ENCODE measurements around the gene TMEM255B.

TMEM255B gene

DNA sequence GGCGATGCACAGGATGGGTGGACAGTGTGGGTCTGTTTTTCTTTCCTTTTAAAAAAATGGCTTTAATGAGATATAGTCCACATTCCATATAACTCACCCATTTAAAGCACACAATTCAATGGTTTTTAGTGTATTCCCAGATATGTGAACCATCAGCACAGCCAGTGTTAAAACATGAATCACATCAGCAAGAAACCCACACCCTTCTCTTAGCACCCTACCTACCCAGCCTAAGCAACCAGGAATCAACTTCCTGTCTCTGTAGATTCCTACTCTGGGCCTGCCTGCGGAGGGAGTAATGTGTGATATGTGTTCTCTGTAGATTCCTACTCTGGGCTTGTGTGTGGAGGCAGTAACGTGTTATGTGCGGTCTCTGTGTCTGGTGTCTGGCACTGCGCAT is 11.9 kb downstream of the TMEM255B start:
- H3F3A ChIP-seq (ENCODE audit: low read depth) = no peaks in the 10 kb centered on the region
- H3K4me2 ChIP-seq (ENCODE audit: low read depth, low read length, poor library complexity, severe bottlenecking) = no peak overlapping the region
- H3K27me3 ChIP-seq (ENCODE audit: insufficient read depth, low read length, poor library complexity, severe bottlenecking) = no peaks in the 10 kb centered on the region
- no peak overlapping the region for H3K9ac ChIP-seq (ENCODE audit: low read depth, low read length, poor library complexity, severe bottlenecking)
- H4K20me1 ChIP-seq (ENCODE audit: insufficient read depth, low read length, poor library complexity, severe bottlenecking) = no peaks in the 10 kb centered on the region
- H2AFZ ChIP-seq (ENCODE audit: low read length) = no peak overlapping the region
- H3K9me3 ChIP-seq (ENCODE audit: insufficient read depth, low read depth, low read length) = no peaks in the 10 kb centered on the region
- no peaks in the 10 kb centered on the region for H3K9me2 ChIP-seq (replicated peaks; ENCODE audit: low read depth, low read length)
- H3K79me2 ChIP-seq (ENCODE audit: insufficient read depth, low read length) = no peaks in the 10 kb centered on the region
- no peak for TF ChIP-seq EZH2phosphoT487 (IDR thresholded peaks at IDR 0.05; ENCODE audit: borderline replicate concordance)
- TF ChIP-seq, protein P1, sequence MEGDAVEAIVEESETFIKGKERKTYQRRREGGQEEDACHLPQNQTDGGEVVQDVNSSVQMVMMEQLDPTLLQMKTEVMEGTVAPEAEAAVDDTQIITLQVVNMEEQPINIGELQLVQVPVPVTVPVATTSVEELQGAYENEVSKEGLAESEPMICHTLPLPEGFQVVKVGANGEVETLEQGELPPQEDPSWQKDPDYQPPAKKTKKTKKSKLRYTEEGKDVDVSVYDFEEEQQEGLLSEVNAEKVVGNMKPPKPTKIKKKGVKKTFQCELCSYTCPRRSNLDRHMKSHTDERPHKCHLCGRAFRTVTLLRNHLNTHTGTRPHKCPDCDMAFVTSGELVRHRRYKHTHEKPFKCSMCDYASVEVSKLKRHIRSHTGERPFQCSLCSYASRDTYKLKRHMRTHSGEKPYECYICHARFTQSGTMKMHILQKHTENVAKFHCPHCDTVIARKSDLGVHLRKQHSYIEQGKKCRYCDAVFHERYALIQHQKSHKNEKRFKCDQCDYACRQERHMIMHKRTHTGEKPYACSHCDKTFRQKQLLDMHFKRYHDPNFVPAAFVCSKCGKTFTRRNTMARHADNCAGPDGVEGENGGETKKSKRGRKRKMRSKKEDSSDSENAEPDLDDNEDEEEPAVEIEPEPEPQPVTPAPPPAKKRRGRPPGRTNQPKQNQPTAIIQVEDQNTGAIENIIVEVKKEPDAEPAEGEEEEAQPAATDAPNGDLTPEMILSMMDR (conservative IDR thresholded peaks at IDR 0.05; ENCODE audit: low read length) = no peak
- no peaks in the 10 kb centered on the region for H3K36me3 ChIP-seq (ENCODE audit: insufficient read depth, low read length)
- no peak overlapping the region for H3K4me3 ChIP-seq (ENCODE audit: low read length, poor library complexity, severe bottlenecking)
- H3K4me1 ChIP-seq (ENCODE audit: insufficient read depth, low read length, poor library complexity, severe bottlenecking) = peaks cover 6% of the 10 kb centered on the region

DNA sequence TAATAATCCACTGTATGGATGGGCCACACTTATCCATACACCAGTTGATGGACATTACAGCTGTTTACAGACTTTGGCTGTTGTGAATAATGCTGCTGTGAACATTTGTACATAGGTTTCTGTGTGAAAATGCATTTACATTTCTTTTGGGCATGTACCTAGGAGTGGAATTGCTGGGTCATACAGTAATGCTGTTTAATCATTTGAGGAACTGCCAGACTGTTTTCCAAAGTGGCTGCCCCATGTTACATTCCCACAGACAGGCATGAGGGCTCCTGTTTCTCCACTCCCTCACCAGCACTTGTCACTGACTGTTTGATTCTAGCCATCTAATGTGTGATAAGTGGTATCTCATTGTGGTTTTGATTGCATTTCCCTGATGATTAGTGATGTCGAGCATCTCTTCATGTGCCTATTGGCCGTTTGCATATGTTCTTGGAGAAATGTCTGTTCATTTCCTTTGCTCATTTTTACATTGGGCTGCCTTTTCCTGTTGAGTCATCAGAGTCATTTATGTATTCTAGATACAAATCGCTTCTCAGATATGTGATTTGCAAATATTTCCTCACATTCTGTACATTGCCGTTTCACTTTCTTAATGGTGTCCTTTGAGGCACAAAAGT is 12.8 kb downstream of the TMEM255B start:
- Histone ChIP-seq H3K4me1 (ENCODE audit: insufficient read depth, low read length, poor library complexity, severe bottlenecking) (peaks cover 6% of the 10 kb centered on the region), H3K27me3 (ENCODE audit: insufficient read depth, low read length, poor library complexity, severe bottlenecking) (no peaks in the 10 kb centered on the region), H3K79me2 (ENCODE audit: insufficient read depth, low read length) (no peaks in the 10 kb centered on the region), H3K9ac (ENCODE audit: low read depth, low read length, poor library complexity, severe bottlenecking) (no peak overlapping the region), H3K9me2 (replicated peaks; ENCODE audit: low read depth, low read length) (no peaks in the 10 kb centered on the region), H3F3A (ENCODE audit: low read depth) (no peaks in the 10 kb centered on the region), H4K20me1 (ENCODE audit: insufficient read depth, low read length, poor library complexity, severe bottlenecking) (no peaks in the 10 kb centered on the region), H3K36me3 (ENCODE audit: insufficient read depth, low read length) (no peaks in the 10 kb centered on the region), H3K4me3 (ENCODE audit: low read length, poor library complexity, severe bottlenecking) (peak overlapping the region; percentile 0), H3K4me2 (ENCODE audit: low read depth, low read length, poor library complexity, severe bottlenecking) (peak overlapping the region; percentile 40), H2AFZ (ENCODE audit: low read length) (no peak overlapping the region), H3K9me3 (ENCODE audit: insufficient read depth, low read depth, low read length) (no peaks in the 10 kb centered on the region)
- TF ChIP-seq, protein P1 (conservative IDR thresholded peaks at IDR 0.05; ENCODE audit: low read length) = no peak
- no peak for TF ChIP-seq EZH2phosphoT487 (IDR thresholded peaks at IDR 0.05; ENCODE audit: borderline replicate concordance)

DNA sequence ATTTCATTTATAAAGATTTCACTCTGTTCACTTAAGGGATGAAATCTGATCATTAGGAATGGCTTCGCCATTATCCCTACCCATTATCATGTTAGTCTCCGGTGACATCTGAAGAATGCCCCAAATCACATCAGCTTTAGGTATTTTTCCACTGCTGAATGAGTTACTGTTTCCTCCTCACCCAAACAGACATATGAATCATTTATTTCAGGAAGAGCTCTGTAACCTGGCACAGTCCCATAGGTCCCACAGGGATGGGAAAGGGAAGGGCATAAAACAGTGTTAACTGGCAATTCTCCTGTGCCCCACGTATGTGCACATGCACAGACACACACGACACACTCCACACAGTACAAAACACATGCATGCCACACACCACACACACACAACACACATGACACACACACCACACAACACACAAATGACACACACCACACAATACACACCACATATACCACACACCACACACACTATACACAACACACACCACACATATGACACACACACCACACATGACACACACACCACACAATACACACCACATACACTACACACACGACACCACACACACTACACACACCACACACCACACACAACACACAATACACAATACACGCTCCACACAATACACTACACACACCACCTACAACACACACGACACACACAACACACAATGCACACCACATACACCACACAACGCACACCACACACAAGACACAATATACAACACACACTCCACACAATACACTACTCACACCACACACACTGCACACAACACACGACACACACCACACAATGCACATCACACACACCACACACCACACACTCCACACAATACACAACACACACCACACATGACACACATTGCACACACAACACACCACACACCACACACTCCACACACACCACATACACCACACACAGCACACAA is 15.4 kb downstream of the TMEM255B start:
- Histone ChIP-seq H3F3A (ENCODE audit: low read depth) (no peaks in the 10 kb centered on the region), H3K79me2 (ENCODE audit: insufficient read depth, low read length) (no peaks in the 10 kb centered on the region), H3K36me3 (ENCODE audit: insufficient read depth, low read length) (no peaks in the 10 kb centered on the region), H3K9ac (ENCODE audit: low read depth, low read length, poor library complexity, severe bottlenecking) (no peak overlapping the region), H2AFZ (ENCODE audit: low read length) (no peak overlapping the region), H4K20me1 (ENCODE audit: insufficient read depth, low read length, poor library complexity, severe bottlenecking) (no peaks in the 10 kb centered on the region), H3K4me2 (ENCODE audit: low read depth, low read length, poor library complexity, severe bottlenecking) (no peak overlapping the region), H3K9me2 (replicated peaks; ENCODE audit: low read depth, low read length) (no peaks in the 10 kb centered on the region), H3K4me1 (ENCODE audit: insufficient read depth, low read length, poor library complexity, severe bottlenecking) (peaks cover 6% of the 10 kb centered on the region), H3K9me3 (ENCODE audit: insufficient read depth, low read depth, low read length) (no peaks in the 10 kb centered on the region; the same call in 1 of the 2 replicates), H3K4me3 (ENCODE audit: low read length, poor library complexity, severe bottlenecking) (no peak overlapping the region), H3K27me3 (ENCODE audit: insufficient read depth, low read length, poor library complexity, severe bottlenecking) (no peaks in the 10 kb centered on the region)
- no peak for TF ChIP-seq EZH2phosphoT487 (IDR thresholded peaks at IDR 0.05; ENCODE audit: borderline replicate concordance)
